HG03354 (cell line): Measurements from ENCODE around the gene EGFR.

Experiments used
- ATAC-seq: cut with Tn5 transposase; IDR thresholded peaks from one replicate; pipeline ENCODE4 v1.9.1; 2021; ENCODE audit warnings: mild to moderate bottlenecking; ENCODE audit not compliant: unreplicated experiment, poor library complexity, severe bottlenecking

The EGFR gene

GRCh38 chr7:55056577-55057480, 38.0 kb downstream of the EGFR start:
- ATAC-seq: no peak

GRCh38 chr7:55058314-55058713, 39.5 kb downstream of the EGFR start:
- no peak for ATAC-seq

- ATAC-seq: no peak
Observed at GRCh38 chr7:55059021-55059420, 40.2 kb downstream of the EGFR start.

- no peak for ATAC-seq
Observed at GRCh38 chr7:55060085-55060484, 41.3 kb downstream of the EGFR start.

GRCh38 chr7:55060636-55061022, 41.8 kb downstream of the EGFR start:
- no peak for ATAC-seq

- no peak for ATAC-seq
Observed at GRCh38 chr7:55061726-55062499, 43.1 kb downstream of the EGFR start.

GRCh38 chr7:55063061-55063460, 44.2 kb downstream of the EGFR start:
- no peak for ATAC-seq

- ATAC-seq: no peak
Observed at GRCh38 chr7:55063633-55064032, 44.8 kb downstream of the EGFR start.

GRCh38 chr7:55065079-55065478, 46.3 kb downstream of the EGFR start:
- ATAC-seq: peak; percentile 59

GRCh38 chr7:55065511-55066229, 46.9 kb downstream of the EGFR start:
- ATAC-seq: no peak

GRCh38 chr7:55066524-55066923, 47.7 kb downstream of the EGFR start:
- no peak for ATAC-seq

- ATAC-seq: no peak
Observed at GRCh38 chr7:55066938-55067337, 48.1 kb downstream of the EGFR start.

- no peak for ATAC-seq
Observed at GRCh38 chr7:55067748-55068147, 48.9 kb downstream of the EGFR start.

GRCh38 chr7:55069271-55069792, 50.5 kb downstream of the EGFR start:
- ATAC-seq: no peak

GRCh38 chr7:55070271-55070743, 51.5 kb downstream of the EGFR start:
- no peak for ATAC-seq

GRCh38 chr7:55070854-55071253, 52.0 kb downstream of the EGFR start:
- ATAC-seq: no peak

- ATAC-seq: no peak
Observed at GRCh38 chr7:55071411-55072175, 52.8 kb downstream of the EGFR start.

- ATAC-seq: no peak
Observed at GRCh38 chr7:55072251-55072650, 53.4 kb downstream of the EGFR start.

GRCh38 chr7:55073051-55073511, 54.3 kb downstream of the EGFR start:
- peak; percentile 59 for ATAC-seq
